ENCODE data around the gene TMEM72.

DNA sequence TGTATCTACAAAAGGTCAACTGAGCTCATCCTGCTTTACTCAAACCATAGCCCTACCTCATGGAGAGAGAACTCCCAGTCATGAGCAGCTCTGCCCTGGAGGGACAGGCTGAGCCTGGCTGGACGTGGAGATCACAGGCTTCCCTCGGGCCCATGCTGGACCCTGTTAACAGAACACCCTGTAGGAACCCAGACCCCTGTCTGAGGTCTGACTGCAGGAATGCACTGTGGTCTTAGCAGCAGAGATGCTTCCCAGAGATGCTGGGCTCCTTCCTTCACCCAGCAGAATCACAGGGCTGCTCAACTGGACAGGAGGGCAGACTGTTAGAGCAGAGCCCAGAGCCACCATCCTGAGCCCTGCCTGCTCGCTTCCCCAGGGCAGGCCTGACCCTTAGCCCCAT lies 814 bp downstream of the TMEM72 start:
- TF ChIP-seq, protein P1, sequence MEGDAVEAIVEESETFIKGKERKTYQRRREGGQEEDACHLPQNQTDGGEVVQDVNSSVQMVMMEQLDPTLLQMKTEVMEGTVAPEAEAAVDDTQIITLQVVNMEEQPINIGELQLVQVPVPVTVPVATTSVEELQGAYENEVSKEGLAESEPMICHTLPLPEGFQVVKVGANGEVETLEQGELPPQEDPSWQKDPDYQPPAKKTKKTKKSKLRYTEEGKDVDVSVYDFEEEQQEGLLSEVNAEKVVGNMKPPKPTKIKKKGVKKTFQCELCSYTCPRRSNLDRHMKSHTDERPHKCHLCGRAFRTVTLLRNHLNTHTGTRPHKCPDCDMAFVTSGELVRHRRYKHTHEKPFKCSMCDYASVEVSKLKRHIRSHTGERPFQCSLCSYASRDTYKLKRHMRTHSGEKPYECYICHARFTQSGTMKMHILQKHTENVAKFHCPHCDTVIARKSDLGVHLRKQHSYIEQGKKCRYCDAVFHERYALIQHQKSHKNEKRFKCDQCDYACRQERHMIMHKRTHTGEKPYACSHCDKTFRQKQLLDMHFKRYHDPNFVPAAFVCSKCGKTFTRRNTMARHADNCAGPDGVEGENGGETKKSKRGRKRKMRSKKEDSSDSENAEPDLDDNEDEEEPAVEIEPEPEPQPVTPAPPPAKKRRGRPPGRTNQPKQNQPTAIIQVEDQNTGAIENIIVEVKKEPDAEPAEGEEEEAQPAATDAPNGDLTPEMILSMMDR (IDR thresholded peaks at IDR 0.05), result no peak
- TF ChIP-seq POLR2AphosphoS5 (IDR thresholded peaks at IDR 0.05), result no peak

All from breast epithelium (tissue), 3 donors.